AG10803 (cell line): ENCODE results near the gene MYL6.
"Not testable (repeated sequence)": the region's sequence is repeated elsewhere in the genome, so short reads cannot be mapped to it uniquely, and the experiment has no call there.

Source experiments
- DNase-seq: peaks from one replicate; pipeline ENCODE4 v3.0.0; 2010; ENCODE audit warnings: low read depth
- H3K4me3 ChIP-seq: 2 replicates; pipeline ENCODE4 v1.5.1; 2011; ENCODE audit warnings: mild to moderate bottlenecking, low read length, control low read depth
- TF ChIP-seq, protein P1 (sequence below): conservative IDR thresholded peaks from 2 replicates; pipeline ENCODE4 v1.5.1; 2011; ENCODE audit warnings: mild to moderate bottlenecking, low read length, control low read depth, inconsistent platforms

Gene MYL6

DNA sequence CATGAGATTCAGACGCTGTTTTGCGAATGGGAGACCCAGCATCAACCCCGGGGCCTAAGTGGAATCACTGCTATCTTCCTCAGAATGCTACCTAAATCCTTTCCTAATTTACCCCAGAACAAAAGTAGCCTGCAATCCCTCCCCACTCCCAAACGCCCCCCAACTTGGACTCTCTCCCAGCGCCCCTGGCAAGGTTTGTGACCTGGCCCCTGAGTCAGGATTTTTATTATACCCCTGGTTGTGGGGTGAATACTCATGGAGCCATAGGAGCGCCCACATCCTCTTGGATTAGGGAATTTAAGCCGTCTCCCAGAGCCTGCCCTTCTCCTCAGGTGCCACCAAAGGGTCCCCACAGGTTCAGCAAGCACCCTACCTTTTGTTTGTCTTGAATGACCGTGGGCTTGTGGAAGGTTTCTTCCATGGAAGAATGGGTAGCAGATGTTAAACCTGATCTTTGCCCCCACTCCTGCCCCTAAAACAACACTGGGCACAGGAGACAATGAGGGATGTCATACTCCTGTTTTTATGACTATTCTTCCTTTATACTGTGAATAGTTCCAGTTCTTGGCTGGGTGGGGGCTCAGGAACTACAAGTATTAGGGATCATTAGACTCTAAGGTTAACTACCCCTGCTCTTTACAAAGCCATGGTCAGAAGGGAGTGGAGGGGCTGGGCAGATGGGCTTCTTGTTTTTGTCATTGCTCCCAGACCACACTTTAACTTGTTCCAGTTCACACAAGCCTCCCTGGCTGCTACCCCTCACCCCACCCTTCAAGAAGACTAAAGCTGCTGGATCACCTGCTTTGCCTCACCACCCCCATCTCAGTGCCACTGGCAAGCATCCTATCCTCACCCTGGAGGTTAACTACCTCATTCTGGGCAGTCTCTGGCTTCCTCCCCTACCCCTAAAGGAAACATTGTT, 5.1 kb upstream of the MYL6 start:
- TF ChIP-seq, protein P1, sequence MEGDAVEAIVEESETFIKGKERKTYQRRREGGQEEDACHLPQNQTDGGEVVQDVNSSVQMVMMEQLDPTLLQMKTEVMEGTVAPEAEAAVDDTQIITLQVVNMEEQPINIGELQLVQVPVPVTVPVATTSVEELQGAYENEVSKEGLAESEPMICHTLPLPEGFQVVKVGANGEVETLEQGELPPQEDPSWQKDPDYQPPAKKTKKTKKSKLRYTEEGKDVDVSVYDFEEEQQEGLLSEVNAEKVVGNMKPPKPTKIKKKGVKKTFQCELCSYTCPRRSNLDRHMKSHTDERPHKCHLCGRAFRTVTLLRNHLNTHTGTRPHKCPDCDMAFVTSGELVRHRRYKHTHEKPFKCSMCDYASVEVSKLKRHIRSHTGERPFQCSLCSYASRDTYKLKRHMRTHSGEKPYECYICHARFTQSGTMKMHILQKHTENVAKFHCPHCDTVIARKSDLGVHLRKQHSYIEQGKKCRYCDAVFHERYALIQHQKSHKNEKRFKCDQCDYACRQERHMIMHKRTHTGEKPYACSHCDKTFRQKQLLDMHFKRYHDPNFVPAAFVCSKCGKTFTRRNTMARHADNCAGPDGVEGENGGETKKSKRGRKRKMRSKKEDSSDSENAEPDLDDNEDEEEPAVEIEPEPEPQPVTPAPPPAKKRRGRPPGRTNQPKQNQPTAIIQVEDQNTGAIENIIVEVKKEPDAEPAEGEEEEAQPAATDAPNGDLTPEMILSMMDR = no peak
- peak overlapping the region; percentile 75 for H3K4me3 ChIP-seq
- no peak for DNase-seq

DNA sequence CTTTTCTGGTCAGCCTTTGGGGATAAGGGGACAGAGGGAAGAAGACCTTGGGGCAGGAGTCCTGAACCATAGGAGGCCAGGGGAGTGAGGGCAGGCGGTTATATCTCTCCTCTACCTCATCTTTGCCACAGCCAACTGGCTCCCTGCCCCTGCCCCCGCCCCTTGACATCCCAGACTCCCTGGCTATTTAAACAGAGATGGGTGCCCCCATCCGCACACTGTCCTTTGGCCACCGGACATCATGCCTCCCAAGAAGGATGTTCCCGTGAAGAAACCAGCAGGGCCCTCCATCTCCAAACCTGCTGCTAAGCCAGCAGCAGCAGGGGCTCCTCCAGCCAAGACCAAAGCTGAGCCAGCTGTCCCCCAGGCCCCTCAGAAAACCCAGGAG, 4.5 kb upstream of the MYL6 start:
- TF ChIP-seq, protein P1 = no peak
- no peak overlapping the region; the same call in 1 of the 2 replicates for H3K4me3 ChIP-seq
- no peak for DNase-seq

GRCh38 chr12:56154246-56154771, 3.9 kb upstream of the MYL6 start:
- no peak for DNase-seq
- no peak overlapping the region for H3K4me3 ChIP-seq

DNA sequence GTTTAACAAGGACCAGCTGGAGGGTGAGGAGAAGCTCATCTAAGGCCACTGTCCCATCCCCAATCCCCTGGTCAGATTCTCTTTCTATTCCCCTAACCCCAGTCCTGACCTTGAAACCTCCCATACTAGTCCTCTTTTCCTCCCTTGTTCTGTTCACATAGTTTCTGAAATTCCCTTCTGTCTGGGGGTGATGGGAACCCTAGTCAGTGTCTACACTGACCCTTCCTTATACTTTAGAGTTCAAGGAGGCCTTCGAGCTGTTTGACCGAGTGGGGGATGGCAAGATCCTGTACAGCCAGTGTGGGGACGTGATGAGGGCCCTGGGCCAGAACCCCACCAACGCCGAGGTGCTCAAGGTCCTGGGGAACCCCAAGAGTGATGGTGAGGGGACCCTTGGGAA, 3.3 kb upstream of the MYL6 start:
- no peak for DNase-seq
- H3K4me3 ChIP-seq = no peak overlapping the region
- TF ChIP-seq, protein P1 = no peak

More at GRCh38 chr12:56154246-56154771, 3.9 kb upstream of the MYL6 start:
- TF ChIP-seq, protein P1 = no peak

DNA sequence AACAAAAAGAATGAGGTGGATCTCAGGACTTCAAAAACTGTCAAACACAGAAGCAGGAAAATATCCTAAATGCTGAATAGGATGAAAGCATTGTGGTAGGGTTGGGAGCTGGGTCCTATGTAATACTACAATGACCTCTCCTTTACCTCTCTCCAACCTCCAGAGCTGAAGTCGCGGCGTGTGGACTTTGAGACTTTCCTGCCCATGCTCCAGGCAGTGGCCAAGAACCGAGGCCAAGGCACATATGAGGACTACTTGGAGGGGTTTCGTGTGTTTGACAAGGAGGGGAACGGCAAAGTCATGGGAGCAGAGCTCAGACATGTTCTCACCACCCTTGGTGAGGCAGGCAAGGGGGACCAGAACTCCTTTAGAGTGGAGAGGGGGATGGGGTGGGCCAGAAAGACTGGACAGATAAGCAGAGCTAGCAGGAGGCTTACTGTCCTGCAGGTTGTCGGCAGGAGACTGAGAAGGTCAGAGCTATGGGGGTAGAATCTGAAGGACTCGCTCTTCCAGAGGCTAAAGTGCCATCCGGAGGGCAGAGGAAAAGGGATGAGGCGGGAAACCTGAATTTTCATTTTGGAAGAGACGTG, 2.8 kb upstream of the MYL6 start:
- no peak overlapping the region for H3K4me3 ChIP-seq
- TF ChIP-seq, protein P1 = no peak
- DNase-seq = no peak

- H3K4me3 ChIP-seq = peak overlapping the region; percentile 100
- not testable (repeated sequence) for DNase-seq
Observed at GRCh38 chr12:56156464-56157200, 1.5 kb upstream of the MYL6 start.
